ENCODE measurements around the gene C20orf204. TPM values are rescaled to one million over a fixed set of nuclear protein-coding genes. Genes with fewer than 3 reads are reported as not detected.

The C20orf204 gene
- total RNA-seq, 4 donors from 2014 or later = 0.17 to 1.6 (median 0.32) TPM

GRCh38 chr20:64067005-64067632, 31.1 kb downstream of the C20orf204 start:
- DNase-seq (ENCODE audit: extremely low spot score) = no peak
- WGBS = 81% methylated on average over 4 of the region's 6 CpGs
- intact Hi-C loops (cut with DNase I) = no loop called here
- H3K4me1 ChIP-seq = peaks cover 21 to 37% (median 32%) of the 10 kb centered on the region in 4 donors
- H3K27ac ChIP-seq (replicated peaks in 1 of 4) = no peak overlapping the region
- peaks cover 0 to 23% (median 13%) of the 10 kb centered on the region in 4 donors for H3K36me3 ChIP-seq
- TF ChIP-seq, protein P1, sequence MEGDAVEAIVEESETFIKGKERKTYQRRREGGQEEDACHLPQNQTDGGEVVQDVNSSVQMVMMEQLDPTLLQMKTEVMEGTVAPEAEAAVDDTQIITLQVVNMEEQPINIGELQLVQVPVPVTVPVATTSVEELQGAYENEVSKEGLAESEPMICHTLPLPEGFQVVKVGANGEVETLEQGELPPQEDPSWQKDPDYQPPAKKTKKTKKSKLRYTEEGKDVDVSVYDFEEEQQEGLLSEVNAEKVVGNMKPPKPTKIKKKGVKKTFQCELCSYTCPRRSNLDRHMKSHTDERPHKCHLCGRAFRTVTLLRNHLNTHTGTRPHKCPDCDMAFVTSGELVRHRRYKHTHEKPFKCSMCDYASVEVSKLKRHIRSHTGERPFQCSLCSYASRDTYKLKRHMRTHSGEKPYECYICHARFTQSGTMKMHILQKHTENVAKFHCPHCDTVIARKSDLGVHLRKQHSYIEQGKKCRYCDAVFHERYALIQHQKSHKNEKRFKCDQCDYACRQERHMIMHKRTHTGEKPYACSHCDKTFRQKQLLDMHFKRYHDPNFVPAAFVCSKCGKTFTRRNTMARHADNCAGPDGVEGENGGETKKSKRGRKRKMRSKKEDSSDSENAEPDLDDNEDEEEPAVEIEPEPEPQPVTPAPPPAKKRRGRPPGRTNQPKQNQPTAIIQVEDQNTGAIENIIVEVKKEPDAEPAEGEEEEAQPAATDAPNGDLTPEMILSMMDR (IDR thresholded peaks at IDR 0.05) = no peak
- no peak for TF ChIP-seq EP300 (IDR thresholded peaks at IDR 0.05)
- H3K4me3 ChIP-seq = no peak overlapping the region
- H3K27me3 ChIP-seq = no peaks in the 10 kb centered on the region
- no peaks in the 10 kb centered on the region for H3K9me3 ChIP-seq

DNA sequence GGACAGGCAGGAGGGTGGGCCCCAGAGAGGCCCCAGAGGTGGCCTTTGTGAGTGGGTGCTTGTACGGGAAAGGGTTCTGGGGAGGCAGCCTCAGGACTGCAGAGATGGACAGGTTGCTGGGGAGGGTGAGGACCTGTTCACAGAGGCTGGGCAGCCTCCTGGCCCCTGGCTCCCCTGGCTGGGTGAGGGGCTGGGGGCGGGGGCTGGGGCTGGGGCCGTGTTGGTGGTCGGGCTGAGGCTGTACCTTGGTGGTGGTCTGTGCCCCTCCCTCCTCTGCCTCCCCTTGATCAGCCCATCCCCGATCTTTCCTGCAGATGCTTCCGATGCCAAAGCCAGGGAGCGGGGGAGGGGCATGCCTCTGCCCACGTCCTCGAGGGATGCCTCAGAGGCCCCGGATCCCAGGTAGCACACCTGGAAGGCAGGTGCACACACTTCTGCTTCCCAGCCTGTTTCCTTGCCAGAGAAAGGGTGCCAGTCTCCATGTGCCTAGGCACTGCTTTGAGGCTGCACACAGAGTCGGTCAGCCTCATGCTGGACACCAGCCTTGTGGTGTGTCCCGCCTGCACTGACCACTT, 31.8 kb downstream of the C20orf204 start:
- H3K4me1 ChIP-seq = peaks cover 15 to 30% (median 26%) of the 10 kb centered on the region in 4 donors
- no peak for DNase-seq (ENCODE audit: extremely low spot score)
- TF ChIP-seq POLR2A (IDR thresholded peaks at IDR 0.05; ENCODE audit: low read depth) (no peak), EP300 (IDR thresholded peaks at IDR 0.05) (no peak), POLR2AphosphoS5 (IDR thresholded peaks at IDR 0.05) (no peak)
- TF ChIP-seq, protein P1 (IDR thresholded peaks at IDR 0.05) = no peak
- H3K4me3 ChIP-seq = no peak overlapping the region
- intact Hi-C loops (cut with DNase I) = no loop called here
- H3K27me3 ChIP-seq = no peaks in the 10 kb centered on the region
- 81% methylated on average over 3 of the region's 12 CpGs for WGBS
- no peak overlapping the region for H3K27ac ChIP-seq (replicated peaks in 1 of 4)
- H3K9me3 ChIP-seq = no peaks in the 10 kb centered on the region
- H3K36me3 ChIP-seq = peaks cover 4 to 30% (median 20%) of the 10 kb centered on the region in 4 donors

DNA sequence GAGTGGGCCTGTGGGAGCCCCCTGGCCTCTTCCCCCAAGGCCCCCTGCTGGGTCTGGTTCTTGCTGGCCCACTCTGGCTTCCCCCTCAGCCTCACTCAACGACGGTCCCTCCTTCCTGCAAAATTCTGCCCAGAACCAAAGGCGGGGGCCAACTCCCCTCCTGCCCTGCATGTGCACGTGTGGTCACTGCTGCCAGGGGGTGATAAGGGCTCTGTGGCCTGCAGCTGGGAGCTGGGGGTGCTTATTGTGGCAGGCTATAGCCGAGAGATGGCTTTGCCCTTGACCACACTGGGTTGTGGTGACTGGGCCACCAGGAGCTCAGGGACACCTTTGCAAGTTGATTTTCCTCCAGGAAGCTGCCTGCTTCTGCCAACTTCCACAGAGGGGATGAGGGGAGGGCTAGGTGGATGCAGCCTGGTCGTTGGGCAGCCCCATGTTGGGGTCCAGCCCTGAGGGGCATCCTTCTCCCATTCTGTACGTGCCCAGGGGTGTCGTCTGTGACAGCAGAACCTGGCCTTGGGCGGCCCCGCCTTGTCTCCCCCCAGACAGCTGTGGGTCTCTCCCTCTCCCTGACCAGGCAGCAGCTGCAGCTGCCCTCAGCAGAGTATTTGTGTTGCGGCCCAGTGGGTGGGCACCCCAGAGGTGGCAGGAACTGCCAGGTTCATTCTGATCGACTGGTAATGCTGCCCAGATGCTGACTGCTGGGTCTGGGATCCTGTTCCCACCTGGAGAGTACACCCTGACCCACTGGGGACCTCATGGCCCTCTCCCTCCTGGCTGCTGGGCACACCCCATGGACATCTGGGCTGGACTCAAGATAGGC, 32.6 kb downstream of the C20orf204 start:
- Histone ChIP-seq H3K36me3 (peaks cover 6 to 37% (median 28%) of the 10 kb centered on the region in 4 donors), H3K9me3 (no peaks in the 10 kb centered on the region), H3K27me3 (no peaks in the 10 kb centered on the region), H3K27ac (replicated peaks in 1 of 4) (no peak overlapping the region), H3K4me3 (no peak overlapping the region), H3K4me1 (peaks cover 14 to 28% (median 23%) of the 10 kb centered on the region in 4 donors)
- intact Hi-C loops (cut with DNase I) = no loop called here
- no peak for DNase-seq (ENCODE audit: extremely low spot score)
- 50% methylated on average over 2 of the region's 12 CpGs for WGBS
- no peak for TF ChIP-seq POLR2AphosphoS5 (IDR thresholded peaks at IDR 0.05)
- no peak for TF ChIP-seq EP300 (IDR thresholded peaks at IDR 0.05)
- TF ChIP-seq, protein P1 (IDR thresholded peaks at IDR 0.05) = no peak
- TF ChIP-seq POLR2A (IDR thresholded peaks at IDR 0.05; ENCODE audit: low read depth) = no peak

DNA sequence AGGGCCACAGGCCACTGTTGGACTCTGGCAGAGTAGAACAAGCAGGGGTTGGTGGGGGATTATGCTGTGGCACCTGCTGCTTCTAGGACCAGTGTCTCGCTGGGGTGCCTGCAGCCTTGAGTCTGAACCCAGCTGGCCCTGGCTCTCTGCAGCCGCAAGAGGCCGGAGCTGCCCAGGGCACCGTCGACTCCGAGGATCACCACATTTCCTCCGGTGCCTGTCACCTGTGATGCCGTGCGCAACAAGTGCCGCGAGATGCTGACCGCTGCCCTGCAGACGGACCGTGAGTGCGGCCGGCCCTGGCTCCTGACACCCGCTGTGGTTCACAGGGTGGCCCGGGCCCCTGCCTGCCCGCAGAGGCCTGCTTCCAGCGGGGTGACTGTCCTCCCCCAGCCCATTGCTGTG, 33.2 kb downstream of the C20orf204 start:
- Histone ChIP-seq H3K9me3 (no peaks in the 10 kb centered on the region), H3K27me3 (no peaks in the 10 kb centered on the region), H3K4me1 (peaks cover 8 to 22% (median 17%) of the 10 kb centered on the region in 4 donors), H3K27ac (replicated peaks in 1 of 4) (no peak overlapping the region), H3K36me3 (peaks cover 6 to 43% (median 34%) of the 10 kb centered on the region in 4 donors), H3K4me3 (no peak overlapping the region)
- intact Hi-C loops (cut with DNase I) = no loop called here
- no CpG with 5 or more reads among the region's 20 CpGs for WGBS
- no peak for TF ChIP-seq POLR2AphosphoS5 (IDR thresholded peaks at IDR 0.05)
- TF ChIP-seq, protein P1 (IDR thresholded peaks at IDR 0.05) = no peak
- no peak for DNase-seq (ENCODE audit: extremely low spot score)

All from esophagus muscularis mucosa (tissue), 4 donors.